Posterior vena cava (tissue), 2 donors: ENCODE data around the gene NLE1. TPM values are rescaled to one million over a fixed set of nuclear protein-coding genes. Genes with fewer than 3 reads are reported as not detected.
"Not testable (repeated sequence)": the region's sequence is repeated elsewhere in the genome, so short reads cannot be mapped to it uniquely, and the experiment has no call there.

Experiments
- DNase-seq: peaks from one replicate; pipeline ENCODE4 v3.0.0-alpha.2; 2020; ENCODE audit warnings: low spot score
- intact Hi-C, 2 donors: fragments of 100-400 bp; cut with DNase I; formaldehyde crosslinking; loops; one replicate each; pipeline versions ENCODE4 v1.14.1 to v1.14.2; 2022 to 2023
- total RNA-seq, 2 donors: library from RNA; stranded (reverse); fragmentation: NEBNext Ultra II Directional; extraction: Animal tissue kit (Norgen Biotek cat#: 25700); gene quantifications; one replicate each; pipeline ENCODE4 v1.2.1, GENCODE V29; 2021
- donor health status: DM: yes; HTN: yes; CAD: no.
- donor health status: DM: yes; HTN: yes; CAD: no.

Gene NLE1
- total RNA-seq, 2 donors from 2014 or later, result 8.4 to 9.1 TPM

GRCh38 chr17:35099908-35100307 lies 42.2 kb downstream of the NLE1 start:
- intact Hi-C loops, result no loop called here
- no peak for DNase-seq

DNA sequence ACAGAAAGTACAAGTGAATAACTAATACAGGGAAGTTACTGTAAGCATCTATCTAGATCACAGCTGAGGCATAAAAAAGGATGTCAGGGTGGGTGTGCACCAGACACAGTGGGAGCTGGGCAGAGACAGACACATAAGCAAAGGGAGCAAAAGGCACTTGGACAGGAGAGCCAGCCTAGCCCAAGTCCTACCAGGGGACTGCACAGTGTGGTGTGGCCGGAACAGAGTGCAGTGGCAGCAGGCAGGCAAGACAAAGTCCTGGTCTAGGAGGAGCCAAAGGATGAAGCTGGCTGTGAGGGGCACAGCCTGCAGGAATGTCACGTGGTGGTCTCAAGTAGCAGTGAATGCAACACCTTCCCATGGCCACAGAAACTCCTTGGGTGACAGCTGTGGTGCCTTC lies 44.3 kb downstream of the NLE1 start:
- DNase-seq, result no peak
- intact Hi-C loops, result no loop called here

- no peak for DNase-seq
- intact Hi-C loops, result no loop called here
Measured at GRCh38 chr17:35095741-35096140, 46.4 kb downstream of the NLE1 start.

GRCh38 chr17:35094902-35095301 lies 47.2 kb downstream of the NLE1 start:
- intact Hi-C loops, result no loop called here
- DNase-seq, result no peak

DNA sequence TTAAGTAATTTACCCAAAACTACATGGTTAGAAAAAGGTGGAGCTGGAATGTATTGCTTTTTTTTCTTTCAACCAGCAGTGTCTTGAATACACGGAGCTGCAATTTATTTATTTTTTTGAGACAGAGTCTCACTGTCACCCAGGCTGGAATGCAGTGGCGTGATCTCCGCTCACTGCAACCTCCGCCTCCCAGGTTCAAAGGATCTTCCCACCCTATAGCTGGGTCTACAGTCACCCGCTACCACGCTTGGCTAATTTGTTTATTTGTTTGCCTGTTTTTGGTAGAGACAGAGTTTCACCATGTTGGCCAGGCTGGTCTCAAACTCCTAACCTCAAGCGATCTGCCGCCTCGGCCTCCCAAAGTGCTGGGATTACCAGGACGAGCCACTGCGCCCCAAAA lies 51.4 kb downstream of the NLE1 start:
- intact Hi-C loops, DNase-seq: not testable (repeated sequence)

GRCh38 chr17:35089586-35090296 lies 52.4 kb downstream of the NLE1 start:
- intact Hi-C loops, result loop anchor here in 1 of 2 donors (5.0 kb wide), 2 partner anchors 237 to 1478 kb away; no protein-coding TSS in a partner anchor
- DNase-seq, result no peak

DNA sequence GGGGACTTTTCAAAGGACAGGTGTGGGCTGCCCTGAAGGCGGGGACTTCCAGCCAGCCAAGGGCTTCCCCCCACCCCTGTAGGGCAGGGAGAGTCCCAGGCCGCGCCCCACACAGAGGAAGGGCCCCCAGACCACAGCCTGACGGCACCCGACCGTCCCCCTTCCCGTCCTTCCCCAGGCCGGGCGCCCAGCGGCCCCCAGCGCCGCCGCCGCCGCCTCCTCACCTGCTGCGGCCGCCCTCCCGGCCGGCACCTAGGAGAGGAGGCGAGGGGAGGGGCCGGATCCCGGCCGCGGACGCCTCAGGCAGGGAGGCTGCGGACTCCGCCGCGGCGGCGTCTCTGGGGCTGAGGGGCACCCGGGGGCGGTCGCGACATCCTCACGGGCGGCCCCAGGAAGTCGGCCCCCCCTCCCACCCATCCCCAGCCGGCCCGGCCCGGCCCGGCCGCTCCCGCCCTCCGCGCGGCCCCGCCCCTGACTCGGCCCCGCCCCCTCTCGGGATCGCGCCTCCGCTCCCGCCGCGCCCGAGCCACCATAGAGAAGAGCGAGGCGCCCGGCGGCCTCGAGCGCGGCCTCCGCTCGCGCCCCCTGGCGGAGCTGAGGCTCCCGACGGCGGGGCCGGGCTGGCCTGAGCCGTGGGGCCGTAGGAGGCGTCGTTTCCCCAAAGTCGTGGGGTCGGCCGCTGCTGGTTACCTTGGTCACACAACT lies 53.1 kb downstream of the NLE1 start:
- intact Hi-C loops, result loop anchor here in 1 of 2 donors (5.0 kb wide), 2 partner anchors 237 to 1478 kb away; no protein-coding TSS in a partner anchor

GRCh38 chr17:35088356-35088880 lies 53.7 kb downstream of the NLE1 start:
- intact Hi-C loops, result loop anchor here in 1 of 2 donors (5.0 kb wide), 2 partner anchors 236 to 1479 kb away; no protein-coding TSS in a partner anchor
- DNase-seq, result peak; percentile 85

More for the DNA sequence above, 53.1 kb downstream of the NLE1 start:
- peak; percentile 96 for DNase-seq

DNA sequence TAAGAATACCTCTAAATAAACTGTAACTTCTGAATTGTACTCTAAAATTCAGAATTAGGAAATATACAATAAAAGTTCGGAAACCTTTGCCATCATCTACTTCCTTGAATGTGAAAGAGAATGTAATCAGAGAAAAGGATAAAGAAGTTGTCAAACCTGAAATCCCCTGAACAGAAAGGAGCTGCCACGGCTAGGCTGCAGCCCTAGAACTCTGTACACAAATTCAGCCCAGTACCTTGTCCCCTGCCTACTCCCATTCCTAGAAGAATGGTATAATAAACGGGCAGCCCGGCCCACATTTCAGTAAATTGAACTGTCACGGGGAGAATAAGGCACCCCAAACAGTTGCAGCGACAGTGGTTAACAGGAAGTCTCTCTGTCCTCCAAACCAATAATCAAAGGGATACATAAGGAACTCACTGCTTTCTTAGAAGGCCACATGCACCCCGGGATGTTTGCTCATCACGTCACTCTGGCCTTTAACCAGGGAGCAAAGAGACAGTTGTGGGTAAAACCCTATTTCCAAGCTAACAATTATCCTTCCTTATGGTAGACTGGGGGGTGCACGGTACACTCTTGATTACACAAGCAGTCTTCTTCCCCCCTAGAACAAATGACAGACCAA lies 54.3 kb downstream of the NLE1 start:
- no peak for DNase-seq
- intact Hi-C loops, result loop anchor here in 1 of 2 donors (5.0 kb wide), 2 partner anchors 236 to 1479 kb away; no protein-coding TSS in a partner anchor

- DNase-seq, result no peak
- intact Hi-C loops, result loop anchor here in 1 of 2 donors (5.0 kb wide), 2 partner anchors 235 to 1480 kb away; no protein-coding TSS in a partner anchor
Measured at GRCh38 chr17:35086931-35087573, 55.1 kb downstream of the NLE1 start.

GRCh38 chr17:35086164-35086563 lies 55.9 kb downstream of the NLE1 start:
- intact Hi-C loops, result loop anchor here in 1 of 2 donors (5.0 kb wide), 2 partner anchors 234 to 1481 kb away; no protein-coding TSS in a partner anchor
- DNase-seq, result no peak

- no peak for DNase-seq
- intact Hi-C loops, result loop anchor here in 1 of 2 donors (5.0 kb wide), 2 partner anchors 233 to 1482 kb away; no protein-coding TSS in a partner anchor
Measured at GRCh38 chr17:35084987-35085386, 57.1 kb downstream of the NLE1 start.

- intact Hi-C loops, result no loop called here
- no peak for DNase-seq
Measured at GRCh38 chr17:35083071-35083470, 59.0 kb downstream of the NLE1 start.

GRCh38 chr17:35082073-35082657 lies 59.9 kb downstream of the NLE1 start:
- intact Hi-C loops, result no loop called here
- no peak for DNase-seq

GRCh38 chr17:35081638-35082037 lies 60.5 kb downstream of the NLE1 start:
- intact Hi-C loops, result no loop called here
- no peak for DNase-seq

- intact Hi-C loops, result no loop called here
- DNase-seq, result no peak
Measured at GRCh38 chr17:35080536-35080935, 61.6 kb downstream of the NLE1 start.

GRCh38 chr17:35079547-35080423 lies 62.3 kb downstream of the NLE1 start:
- intact Hi-C loops, result no loop called here
- DNase-seq, result no peak
